NK-92 treated with Interleukin-12 subunit alpha and Interleukin-12 subunit beta, amount 100 ng/mL, for 24 hours (cell line): ENCODE data around the gene GPR132.
"Not testable (repeated sequence)": the region's sequence is repeated elsewhere in the genome, so short reads cannot be mapped to it uniquely, and the experiment has no call there.

Experiments
- DNase-seq: peaks from one replicate; lab custom pipeline; 2025; lab: John Stamatoyannopoulos, UW

The GPR132 gene

GRCh38 chr14:105065280-105066228 is at the start of gene GPR132:
TSS of gene GPR132 (minus strand) at chr14:105065430. CDS start at chr14:105055420, 10,010 bp downstream.
- DNase-seq, result peak; percentile 83

- DNase-seq, result not testable (repeated sequence)
Measured at GRCh38 chr14:105109243-105109642, 44.0 kb upstream of the GPR132 start.

- DNase-seq, result no peak
Measured at GRCh38 chr14:105108516-105108864, 43.3 kb upstream of the GPR132 start.

- DNase-seq, result no peak
Measured at GRCh38 chr14:105107781-105108515, 42.7 kb upstream of the GPR132 start.

GRCh38 chr14:105107351-105107750 is 42.1 kb upstream of the GPR132 start:
- no peak for DNase-seq

- DNase-seq, result no peak
Measured at GRCh38 chr14:105105158-105105557, 39.9 kb upstream of the GPR132 start.

- DNase-seq, result no peak
Measured at GRCh38 chr14:105102893-105103292, 37.7 kb upstream of the GPR132 start.

GRCh38 chr14:105102361-105102870 is 37.2 kb upstream of the GPR132 start:
- DNase-seq, result no peak

- no peak for DNase-seq
Measured at GRCh38 chr14:105100910-105101309, 35.7 kb upstream of the GPR132 start.

- no peak for DNase-seq
Measured at GRCh38 chr14:105099778-105100177, 34.5 kb upstream of the GPR132 start.

GRCh38 chr14:105098316-105098715 is 33.1 kb upstream of the GPR132 start:
- no peak for DNase-seq

GRCh38 chr14:105097794-105098127 is 32.5 kb upstream of the GPR132 start:
- no peak for DNase-seq

- no peak for DNase-seq
Measured at GRCh38 chr14:105096206-105096875, 31.1 kb upstream of the GPR132 start.

GRCh38 chr14:105095236-105095805 is 30.1 kb upstream of the GPR132 start:
- DNase-seq, result no peak

GRCh38 chr14:105094193-105094907 is 29.1 kb upstream of the GPR132 start:
- DNase-seq, result no peak

GRCh38 chr14:105093431-105094192 is 28.4 kb upstream of the GPR132 start:
- DNase-seq, result peak; percentile 87

- DNase-seq, result peak; percentile 57
Measured at GRCh38 chr14:105093038-105093430, 27.8 kb upstream of the GPR132 start.

GRCh38 chr14:105092171-105093037 is 27.2 kb upstream of the GPR132 start:
- DNase-seq, result no peak

GRCh38 chr14:105091517-105092170 is 26.4 kb upstream of the GPR132 start:
- no peak for DNase-seq
